Activated T-cell treated with anti-CD3 and anti-CD28 coated beads for 24 hours (primary cell): ENCODE measurements around the gene CALHM3.

Source experiments
- DNase-seq: peaks from one replicate; pipeline ENCODE4 v3.0.0-alpha.2; 2020; ENCODE audit warnings: low read depth

The CALHM3 gene

DNA sequence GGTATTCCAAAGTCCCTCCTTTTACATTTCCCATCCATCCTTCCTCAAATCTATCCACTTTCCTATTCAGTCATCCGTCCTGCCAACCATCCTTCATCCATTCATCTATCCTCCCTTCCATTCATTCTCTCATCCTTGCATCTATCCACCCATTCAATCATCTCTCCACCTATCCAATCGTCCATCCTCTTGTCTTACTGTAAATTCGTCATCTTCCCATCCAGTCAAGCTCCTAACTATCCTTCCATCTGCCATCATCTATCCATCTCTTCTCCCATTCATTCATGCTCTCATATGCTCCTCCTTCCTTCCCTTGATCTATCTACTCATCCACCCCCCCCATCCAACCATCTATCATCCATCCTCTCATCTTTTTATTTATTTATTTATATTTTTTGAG, 5.0 kb downstream of the CALHM3 start:
- DNase-seq = no peak

GRCh38 chr10:103473261-103473671, 5.8 kb downstream of the CALHM3 start:
- DNase-seq = no peak

- DNase-seq = no peak
Observed at GRCh38 chr10:103472005-103472404, 7.0 kb downstream of the CALHM3 start.

- DNase-seq = peak; percentile 50
Observed at GRCh38 chr10:103470761-103471653, 8.0 kb downstream of the CALHM3 start.

DNA sequence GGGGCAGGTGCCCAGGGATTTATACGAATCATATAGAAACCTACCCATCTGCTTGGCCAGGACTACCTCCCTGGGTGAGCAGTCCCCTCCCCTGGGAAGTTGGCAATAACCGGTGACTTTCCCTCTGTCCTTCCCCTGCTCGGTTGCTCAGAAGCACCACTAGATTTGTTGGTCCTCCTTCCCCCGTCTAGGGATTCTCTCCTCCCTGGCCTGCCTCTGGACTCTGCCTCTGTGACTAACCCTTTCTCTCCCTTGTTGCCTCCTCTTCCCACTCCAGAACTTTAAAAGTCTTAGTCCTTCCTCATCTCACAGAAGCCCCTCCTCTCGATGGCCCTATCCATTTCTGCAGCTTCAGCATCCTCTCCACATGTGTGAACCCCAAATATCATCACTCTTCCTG, 9.8 kb downstream of the CALHM3 start:
- DNase-seq = no peak

GRCh38 chr10:103467406-103467805, 11.6 kb downstream of the CALHM3 start:
- DNase-seq = no peak

GRCh38 chr10:103466734-103467133, 12.3 kb downstream of the CALHM3 start:
- DNase-seq = no peak

DNA sequence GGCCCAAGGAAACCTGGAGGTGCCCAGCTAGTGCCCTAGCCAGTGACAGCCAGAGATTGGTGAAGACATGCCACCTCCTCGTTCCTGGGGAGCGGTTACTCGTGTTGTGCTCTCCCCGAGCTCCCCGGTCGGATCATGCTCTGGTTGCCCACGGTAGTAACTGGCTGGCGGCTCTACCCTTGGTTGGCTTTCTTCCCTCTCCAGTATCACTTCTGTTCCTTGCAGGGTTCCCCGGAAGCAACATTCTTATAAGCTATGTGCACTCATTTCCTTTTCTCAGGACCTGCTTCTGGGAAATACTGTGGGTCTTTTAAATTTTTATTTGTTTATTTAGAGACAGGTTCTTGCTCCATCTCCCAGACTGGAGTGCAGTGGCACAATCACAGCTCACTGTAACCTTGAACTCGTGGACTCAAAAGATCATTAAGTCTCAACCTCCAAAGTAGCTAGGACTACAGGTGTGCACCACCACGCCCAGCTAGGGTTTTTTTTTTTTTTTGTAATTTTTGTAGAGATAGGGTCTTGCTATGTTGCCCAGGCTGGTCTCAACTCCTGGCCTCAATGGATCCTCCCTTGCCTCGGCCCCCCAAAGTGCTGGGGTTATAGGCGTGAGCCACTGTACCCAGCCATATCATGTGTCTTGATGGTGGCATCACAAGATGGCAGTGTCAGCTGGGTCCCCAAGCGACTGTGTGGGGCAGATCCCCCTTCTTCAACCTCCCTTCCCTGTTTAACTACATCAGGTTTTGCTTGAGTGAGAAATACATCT, 13.4 kb downstream of the CALHM3 start:
- DNase-seq = no peak

- DNase-seq = no peak
Observed at GRCh38 chr10:103463499-103463898, 15.5 kb downstream of the CALHM3 start.

DNA sequence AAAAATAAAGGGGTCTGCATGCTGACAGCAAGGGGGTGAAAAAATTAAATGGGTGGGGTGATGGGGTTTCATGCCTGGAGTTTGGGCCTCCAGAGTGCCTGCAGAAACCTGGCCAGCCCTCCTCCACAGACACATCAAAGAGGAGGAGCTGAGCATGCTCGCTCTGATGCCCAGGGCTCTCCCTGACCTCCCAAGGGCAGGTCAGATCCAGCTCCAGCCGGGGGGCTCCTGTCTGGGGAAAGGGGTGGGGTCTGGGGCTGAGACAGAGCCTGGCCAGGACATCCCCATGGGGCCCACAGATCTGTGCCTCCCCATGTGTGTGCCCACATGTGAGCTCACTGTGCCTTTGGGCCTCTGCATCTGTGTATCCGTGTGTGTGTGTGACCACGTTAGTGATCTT, 19.4 kb downstream of the CALHM3 start:
- no peak for DNase-seq

GRCh38 chr10:103458720-103459119, 20.3 kb downstream of the CALHM3 start, which contains the start of gene CALHM1:
TSS of gene CALHM1 (minus strand) at chr10:103458900. CDS start at chr10:103458751, 149 bp downstream.
- DNase-seq = no peak

GRCh38 chr10:103457896-103458583, 21.0 kb downstream of the CALHM3 start:
- no peak for DNase-seq

GRCh38 chr10:103457176-103457712, 21.8 kb downstream of the CALHM3 start:
- DNase-seq = no peak

GRCh38 chr10:103456074-103456660, 22.9 kb downstream of the CALHM3 start:
- no peak for DNase-seq

DNA sequence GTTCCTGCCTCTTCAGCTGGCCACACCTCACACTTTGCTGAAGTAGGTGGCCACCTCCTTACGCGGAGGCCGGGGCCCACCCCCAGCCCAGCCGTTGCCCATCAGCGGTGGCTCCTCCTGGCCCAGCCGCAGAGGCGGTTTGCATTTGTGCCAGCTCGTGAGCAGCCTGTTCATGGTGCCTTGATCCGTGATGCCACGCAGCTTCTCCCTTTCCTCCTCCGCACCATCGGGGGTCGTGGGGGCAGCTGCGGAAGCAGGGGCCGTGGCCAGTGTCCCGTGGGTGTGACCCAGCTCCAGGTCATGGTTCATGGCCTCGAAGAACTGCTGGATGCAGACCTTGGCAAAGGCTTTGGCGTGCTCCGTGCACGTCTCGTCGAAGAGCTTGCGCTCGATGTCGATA, 23.8 kb downstream of the CALHM3 start:
- no peak for DNase-seq

DNA sequence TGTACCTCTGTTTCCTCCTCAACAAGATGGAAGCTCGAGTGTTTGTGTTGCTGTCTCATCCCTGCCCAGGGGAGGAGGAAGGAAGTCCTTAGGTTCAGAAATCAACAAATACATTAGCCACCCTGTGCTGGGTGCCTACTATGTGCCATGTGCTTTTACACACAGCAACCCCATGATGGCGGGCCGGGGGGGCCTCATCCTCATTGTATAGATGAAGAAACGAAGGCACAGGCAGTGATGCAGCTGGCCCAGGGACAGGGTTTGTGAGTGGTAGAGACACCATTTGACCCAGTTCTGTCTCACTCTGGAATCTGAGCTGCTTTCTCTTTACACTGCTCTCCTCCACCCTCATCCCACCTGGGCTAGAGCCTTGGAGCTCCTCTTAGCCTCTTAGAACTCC, 25.0 kb downstream of the CALHM3 start:
- no peak for DNase-seq

DNA sequence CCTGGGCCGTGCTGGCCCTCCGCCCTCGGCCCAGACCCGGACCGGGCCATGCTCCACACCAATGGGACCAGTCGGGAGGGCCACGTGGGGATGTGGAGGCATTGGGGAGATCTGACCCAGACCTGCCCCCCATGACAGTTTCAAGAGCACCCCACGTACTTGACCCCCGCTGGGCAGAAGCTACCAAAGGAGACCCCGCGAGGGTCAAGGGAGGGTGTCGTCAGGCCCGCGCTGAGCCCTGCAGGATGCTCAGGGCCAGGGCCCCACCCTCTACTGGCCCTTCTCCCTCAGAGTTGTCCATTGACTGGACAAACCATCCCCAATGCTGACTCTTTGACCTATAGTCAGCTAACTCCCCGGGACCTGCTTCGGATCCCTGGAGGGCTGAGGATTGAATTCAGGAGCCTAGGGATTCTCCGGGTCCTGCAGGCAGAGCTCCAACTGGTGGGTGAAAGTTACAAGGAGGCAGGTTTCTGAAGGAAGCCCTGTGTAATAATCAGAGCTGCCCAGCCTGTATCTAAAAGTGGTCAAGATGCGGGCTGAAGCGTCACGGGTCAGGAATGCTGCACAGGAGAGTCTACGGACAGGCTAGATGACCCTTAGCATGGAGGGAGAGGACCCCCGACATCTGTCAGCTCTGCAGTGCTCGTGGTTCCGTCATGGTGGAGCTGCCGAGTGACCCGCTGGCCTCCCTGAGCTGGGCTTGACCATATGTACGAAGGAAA, 26.4 kb downstream of the CALHM3 start:
- DNase-seq = no peak

- DNase-seq = peak; percentile 57
Observed at GRCh38 chr10:103451831-103452505, 27.1 kb downstream of the CALHM3 start, which contains the start of gene CALHM2. TSS of gene CALHM2 (minus strand) at chr10:103452370. CDS start at chr10:103449941, 2,429 bp downstream.

- no peak for DNase-seq
Observed at GRCh38 chr10:103451091-103451813, 27.8 kb downstream of the CALHM3 start.
